Colonic mucosa (tissue), 4 donors: Measurements from ENCODE around the gene TJAP1. TPM values are rescaled to one million over a fixed set of nuclear protein-coding genes. Genes with fewer than 3 reads are reported as not detected.

ENCODE experiments used
- DNase-seq: peaks from one replicate; pipeline ENCODE4 v3.0.0-alpha.2; 2020
- H3K27ac ChIP-seq: fragments of 200-600 bp; one replicate; pipeline ENCODE4 v1.8.0; 2021
- H3K27me3 ChIP-seq: fragments of 200-600 bp; one replicate; pipeline ENCODE4 v1.8.0; 2021
- H3K36me3 ChIP-seq: fragments of 200-600 bp; one replicate; pipeline ENCODE4 v1.8.0; 2021
- H3K4me1 ChIP-seq: fragments of 200-600 bp; one replicate; pipeline ENCODE4 v1.8.0; 2021; ENCODE audit warnings: mild to moderate bottlenecking
- H3K4me3 ChIP-seq: fragments of 200-600 bp; one replicate; pipeline ENCODE4 v1.8.0; 2021
- H3K9ac ChIP-seq, 2 donors: one replicate each; pipeline ENCODE4 v1.7.0; 2013; ENCODE audit warnings: control low read depth in 2 of 2, low read depth in 2 of 2, low read length in 2 of 2
- H3K9me3 ChIP-seq: fragments of 200-600 bp; one replicate; pipeline ENCODE4 v1.8.0; 2021
- intact Hi-C: fragments of 100-400 bp; cut with DNase I; formaldehyde crosslinking; loops from one replicate; pipeline ENCODE4 v1.14.1; 2022
- total RNA-seq, 2 donors: library from RNA; stranded (reverse); fragmentation: NEBNext Ultra II Directional in 1 of 2; extraction: Animal tissue kit (Norgen Biotek cat#: 25700) in 1 of 2; gene quantifications; one replicate each; pipeline ENCODE4 v1.2.1, GENCODE V29; 2021
- TF ChIP-seq, protein P1 (sequence below): fragments of 200-600 bp; IDR thresholded peaks from one replicate; pipeline ENCODE4 v1.8.0; 2022; ENCODE audit warnings: antibody characterized with exemption, mild to moderate bottlenecking
- donor health status: healthy.
- donor health status: DM: no; HTN: no; CAD: no.
- donor health status: DM: no; HTN: no; CAD: no.

The TJAP1 gene
- total RNA-seq, 2 donors from 2014 or later: 18.6 to 26.4 TPM

DNA sequence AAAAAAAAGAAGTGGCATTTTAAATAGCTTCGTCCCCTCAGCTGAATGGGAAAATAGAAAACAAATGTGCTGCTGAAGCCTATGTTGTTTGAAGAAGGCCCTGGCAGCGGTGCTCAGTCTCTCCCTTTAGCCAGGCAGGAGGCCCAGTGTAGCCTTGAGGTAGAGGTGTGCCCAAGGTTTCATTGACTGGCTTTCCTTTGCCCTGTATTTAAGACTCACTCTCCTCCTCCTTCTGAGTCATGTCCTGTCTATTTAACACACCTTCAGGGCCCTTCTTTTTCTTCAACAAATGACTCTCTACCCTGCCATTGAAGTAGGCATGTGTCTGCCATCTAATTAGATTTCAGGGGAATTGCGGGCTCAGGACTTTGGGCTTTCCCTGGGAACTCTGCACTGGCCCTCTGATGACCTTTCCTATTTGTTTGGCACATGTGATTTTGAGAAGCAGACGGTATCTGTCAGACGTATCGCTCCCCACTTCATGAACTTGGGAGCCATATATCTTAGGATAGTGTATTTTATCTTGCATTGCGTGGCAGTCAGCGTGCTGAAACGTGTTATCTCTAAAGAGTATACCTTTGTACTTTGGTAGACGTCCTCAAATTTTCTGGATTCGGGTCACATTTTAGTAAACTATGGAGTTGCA, 4.3 kb downstream of the TJAP1 start:
- H3K27me3 ChIP-seq: no peaks in the 10 kb centered on the region
- no peaks in the 10 kb centered on the region for H3K9me3 ChIP-seq
- H3K9ac ChIP-seq: no peak overlapping the region
- DNase-seq: no peak
- TF ChIP-seq, protein P1, sequence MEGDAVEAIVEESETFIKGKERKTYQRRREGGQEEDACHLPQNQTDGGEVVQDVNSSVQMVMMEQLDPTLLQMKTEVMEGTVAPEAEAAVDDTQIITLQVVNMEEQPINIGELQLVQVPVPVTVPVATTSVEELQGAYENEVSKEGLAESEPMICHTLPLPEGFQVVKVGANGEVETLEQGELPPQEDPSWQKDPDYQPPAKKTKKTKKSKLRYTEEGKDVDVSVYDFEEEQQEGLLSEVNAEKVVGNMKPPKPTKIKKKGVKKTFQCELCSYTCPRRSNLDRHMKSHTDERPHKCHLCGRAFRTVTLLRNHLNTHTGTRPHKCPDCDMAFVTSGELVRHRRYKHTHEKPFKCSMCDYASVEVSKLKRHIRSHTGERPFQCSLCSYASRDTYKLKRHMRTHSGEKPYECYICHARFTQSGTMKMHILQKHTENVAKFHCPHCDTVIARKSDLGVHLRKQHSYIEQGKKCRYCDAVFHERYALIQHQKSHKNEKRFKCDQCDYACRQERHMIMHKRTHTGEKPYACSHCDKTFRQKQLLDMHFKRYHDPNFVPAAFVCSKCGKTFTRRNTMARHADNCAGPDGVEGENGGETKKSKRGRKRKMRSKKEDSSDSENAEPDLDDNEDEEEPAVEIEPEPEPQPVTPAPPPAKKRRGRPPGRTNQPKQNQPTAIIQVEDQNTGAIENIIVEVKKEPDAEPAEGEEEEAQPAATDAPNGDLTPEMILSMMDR: no peak
- no peak overlapping the region for H3K4me3 ChIP-seq
- intact Hi-C loops: no loop called here
- H3K27ac ChIP-seq: no peak overlapping the region
- H3K36me3 ChIP-seq: no peaks in the 10 kb centered on the region
- H3K4me1 ChIP-seq: no peaks in the 10 kb centered on the region

DNA sequence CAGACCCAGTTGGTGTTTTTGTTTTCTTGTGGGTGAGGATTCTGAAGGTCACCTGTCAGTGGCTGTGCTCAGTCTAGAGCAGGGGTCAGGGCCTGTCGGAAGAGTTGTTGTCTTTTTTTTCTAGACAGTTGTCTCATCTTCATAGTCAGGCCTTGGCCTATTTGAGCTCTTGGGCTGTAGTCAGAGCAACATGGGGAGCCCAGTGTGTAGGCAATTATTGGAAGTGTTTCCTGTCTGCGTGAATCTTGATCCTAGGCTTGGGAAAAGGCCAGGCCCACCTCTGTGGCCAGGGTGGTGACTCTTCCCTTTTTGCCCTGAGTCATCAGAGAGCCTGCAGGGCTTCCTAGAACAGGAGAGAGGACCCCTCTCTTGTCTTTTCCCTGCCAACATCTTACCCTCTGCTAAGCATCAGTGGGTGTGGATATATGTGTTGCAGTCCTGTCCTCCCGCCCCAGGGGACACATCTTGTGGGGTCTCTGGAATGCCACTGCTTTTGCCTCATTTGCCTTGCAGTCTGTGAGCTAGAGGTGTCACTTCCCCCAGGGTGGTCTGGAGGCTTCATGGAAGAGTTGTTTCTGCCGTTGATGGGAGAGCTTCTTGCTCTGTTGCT, 11.4 kb downstream of the TJAP1 start:
- TF ChIP-seq, protein P1: no peak
- H3K4me3 ChIP-seq: no peak overlapping the region
- no peaks in the 10 kb centered on the region for H3K4me1 ChIP-seq
- H3K9me3 ChIP-seq: no peaks in the 10 kb centered on the region
- H3K27ac ChIP-seq: no peak overlapping the region
- H3K36me3 ChIP-seq: no peaks in the 10 kb centered on the region
- no peak overlapping the region for H3K9ac ChIP-seq
- H3K27me3 ChIP-seq: no peaks in the 10 kb centered on the region
- intact Hi-C loops: no loop called here
- no peak for DNase-seq

DNA sequence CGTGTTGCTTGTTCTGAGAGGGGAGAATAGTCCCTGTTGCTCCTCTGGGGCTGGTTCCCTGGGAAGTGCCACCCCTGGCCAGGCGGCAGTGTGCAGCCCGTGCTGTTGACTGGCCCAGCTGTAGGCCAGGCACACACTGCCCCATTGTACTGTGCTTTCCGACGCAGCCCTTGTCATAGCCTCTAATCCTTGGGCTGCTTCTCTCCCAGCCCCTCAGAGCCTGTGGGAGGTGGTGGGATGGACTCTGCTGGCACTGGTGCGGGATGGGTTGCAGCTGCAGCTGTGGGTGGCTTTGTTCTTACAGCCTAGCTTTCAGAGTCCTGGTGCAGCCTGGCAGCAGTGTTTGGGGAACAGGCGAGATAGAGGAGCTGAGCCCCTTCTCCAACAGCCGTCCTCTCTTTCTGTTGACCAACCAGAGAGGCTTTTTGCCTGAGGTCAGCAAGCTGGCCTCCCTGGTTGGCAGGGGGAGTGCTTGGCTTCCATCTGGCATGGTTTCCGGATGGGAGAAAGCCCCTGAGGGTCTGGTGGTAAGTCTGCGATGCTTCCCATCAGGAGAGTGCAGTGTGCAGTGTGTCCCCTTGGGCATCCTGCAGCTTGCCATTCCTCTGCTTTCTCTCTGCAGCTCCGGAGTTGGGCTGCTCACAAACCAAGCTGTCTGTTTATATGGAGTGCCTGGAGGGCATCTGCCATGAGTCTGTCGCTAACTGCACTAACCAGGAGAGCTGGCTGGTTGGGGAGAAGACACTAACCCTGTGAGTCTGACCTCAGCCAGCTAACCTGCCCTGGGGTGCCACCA, 12.1 kb downstream of the TJAP1 start:
- Histone ChIP-seq H3K4me3 (no peak overlapping the region), H3K4me1 (no peaks in the 10 kb centered on the region), H3K36me3 (no peaks in the 10 kb centered on the region), H3K27me3 (no peaks in the 10 kb centered on the region), H3K9me3 (no peaks in the 10 kb centered on the region), H3K27ac (no peak overlapping the region), H3K9ac (no peak overlapping the region)
- TF ChIP-seq, protein P1: no peak
- intact Hi-C loops: no loop called here
- no peak for DNase-seq

DNA sequence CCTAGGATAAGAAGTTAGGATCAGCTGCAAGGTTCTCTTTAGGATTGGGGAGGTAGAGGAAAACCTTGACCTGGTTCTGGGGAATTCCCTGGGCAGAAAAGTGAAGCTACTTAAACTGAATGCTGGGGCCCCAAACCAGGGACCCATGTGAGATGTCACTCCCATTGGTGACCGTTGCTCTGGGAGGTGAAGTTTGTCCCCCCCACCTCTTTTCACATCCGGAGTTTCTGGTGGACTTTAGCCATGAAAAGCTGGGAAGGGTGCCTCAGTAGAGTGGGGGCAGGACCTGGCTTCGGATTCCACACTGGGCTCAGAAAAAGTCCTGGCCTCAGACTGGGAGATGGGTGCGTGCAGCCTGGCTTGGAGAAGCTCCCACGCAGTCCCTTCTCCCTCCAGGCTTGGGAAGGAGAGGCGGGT, 13.2 kb downstream of the TJAP1 start:
- TF ChIP-seq, protein P1: no peak
- H3K4me1 ChIP-seq: no peaks in the 10 kb centered on the region
- no peak for DNase-seq
- intact Hi-C loops: no loop called here
- no peak overlapping the region for H3K27ac ChIP-seq
- H3K36me3 ChIP-seq: no peaks in the 10 kb centered on the region
- H3K4me3 ChIP-seq: no peak overlapping the region
- H3K9me3 ChIP-seq: no peaks in the 10 kb centered on the region
- H3K27me3 ChIP-seq: no peaks in the 10 kb centered on the region
- H3K9ac ChIP-seq: no peak overlapping the region

DNA sequence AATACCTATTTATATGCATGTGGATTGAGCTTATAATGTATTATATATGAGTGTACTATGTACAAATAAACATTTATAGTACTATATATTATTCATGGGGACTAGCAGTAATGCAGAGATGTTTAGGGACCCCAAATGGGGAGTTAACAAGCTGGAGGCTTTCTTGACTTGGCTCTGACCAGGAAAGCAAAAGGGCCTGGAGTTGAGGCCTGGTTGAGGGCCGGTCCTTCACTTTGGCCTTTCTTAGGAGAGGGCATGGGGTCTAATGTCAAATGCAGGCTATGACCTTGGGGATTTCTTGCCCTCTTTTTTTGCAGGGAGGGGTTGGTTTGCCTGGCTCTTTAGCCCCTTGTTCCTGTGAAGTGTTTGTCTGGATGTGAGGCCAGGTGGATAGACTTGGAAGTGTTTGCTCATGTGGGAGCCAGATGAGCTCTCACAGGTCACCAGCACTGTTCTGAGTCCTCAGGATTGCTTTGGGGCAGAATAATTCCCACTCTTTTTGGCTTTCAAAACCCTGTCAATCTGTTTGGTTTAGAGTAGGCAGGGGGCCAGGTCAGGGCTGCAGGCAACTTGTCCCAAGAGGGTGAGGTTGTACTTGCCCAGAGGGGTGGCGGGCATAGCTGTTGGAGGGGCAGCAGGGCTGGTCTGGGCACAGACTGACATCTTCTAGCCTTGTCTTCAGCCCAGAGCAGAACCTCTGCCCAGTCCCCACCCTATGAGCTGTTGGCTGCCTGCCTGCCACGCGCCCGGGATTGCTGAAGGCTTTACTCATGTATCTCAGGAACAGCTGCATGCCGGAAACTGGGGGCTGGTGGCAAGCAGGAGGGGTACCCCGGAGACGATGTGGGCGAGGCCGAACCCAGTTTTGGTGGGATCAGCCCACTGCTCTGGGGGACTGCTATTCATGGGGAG, 14.6 kb downstream of the TJAP1 start:
- Histone ChIP-seq H3K36me3 (no peaks in the 10 kb centered on the region), H3K9ac (peak overlapping the region in 1 of 2 donors; percentile 14), H3K27ac (no peak overlapping the region), H3K9me3 (no peaks in the 10 kb centered on the region), H3K4me3 (no peak overlapping the region), H3K27me3 (no peaks in the 10 kb centered on the region), H3K4me1 (no peaks in the 10 kb centered on the region)
- peak; percentile 70 for DNase-seq
- intact Hi-C loops: no loop called here
- TF ChIP-seq, protein P1: no peak
